Breast epithelium (tissue), 3 donors: ENCODE data around the gene SDR42E1.
"Not testable (repeated sequence)": the region's sequence is repeated elsewhere in the genome, so short reads cannot be mapped to it uniquely, and the experiment has no call there.

Experiments used
- POLR2A ChIP-seq: fragments of 450-650 bp; IDR thresholded peaks from one replicate; pipeline ENCODE4 v1.6.1; 2016; ENCODE audit warnings: antibody characterized with exemption, mild to moderate bottlenecking, moderate library complexity
- POLR2AphosphoS5 ChIP-seq, 3 donors: sonication (generic); formaldehyde crosslinking; IDR thresholded peaks; one replicate each; pipeline ENCODE4 v1.6.1; 2017; ENCODE audit warnings: antibody characterized with exemption in 3 of 3
- TF ChIP-seq, protein P1 (sequence below), 3 donors: fragments of 450-650 bp; IDR thresholded peaks; one replicate each; pipeline ENCODE4 v1.5.1; 2016 to 2017; ENCODE audit warnings: antibody characterized with exemption in 3 of 3, mild to moderate bottlenecking in 3 of 3, moderate library complexity in 3 of 3

- TF ChIP-seq, protein P1, sequence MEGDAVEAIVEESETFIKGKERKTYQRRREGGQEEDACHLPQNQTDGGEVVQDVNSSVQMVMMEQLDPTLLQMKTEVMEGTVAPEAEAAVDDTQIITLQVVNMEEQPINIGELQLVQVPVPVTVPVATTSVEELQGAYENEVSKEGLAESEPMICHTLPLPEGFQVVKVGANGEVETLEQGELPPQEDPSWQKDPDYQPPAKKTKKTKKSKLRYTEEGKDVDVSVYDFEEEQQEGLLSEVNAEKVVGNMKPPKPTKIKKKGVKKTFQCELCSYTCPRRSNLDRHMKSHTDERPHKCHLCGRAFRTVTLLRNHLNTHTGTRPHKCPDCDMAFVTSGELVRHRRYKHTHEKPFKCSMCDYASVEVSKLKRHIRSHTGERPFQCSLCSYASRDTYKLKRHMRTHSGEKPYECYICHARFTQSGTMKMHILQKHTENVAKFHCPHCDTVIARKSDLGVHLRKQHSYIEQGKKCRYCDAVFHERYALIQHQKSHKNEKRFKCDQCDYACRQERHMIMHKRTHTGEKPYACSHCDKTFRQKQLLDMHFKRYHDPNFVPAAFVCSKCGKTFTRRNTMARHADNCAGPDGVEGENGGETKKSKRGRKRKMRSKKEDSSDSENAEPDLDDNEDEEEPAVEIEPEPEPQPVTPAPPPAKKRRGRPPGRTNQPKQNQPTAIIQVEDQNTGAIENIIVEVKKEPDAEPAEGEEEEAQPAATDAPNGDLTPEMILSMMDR (IDR thresholded peaks at IDR 0.05) = not testable (repeated sequence)
- TF ChIP-seq POLR2A; POLR2AphosphoS5 (IDR thresholded peaks at IDR 0.05): not testable (repeated sequence)
These were observed 1.5 kb downstream of the SDR42E1 start for GRCh38 chr16:82009789-82010188.
